ENCODE results near the gene VRTN.
A peak's percentile ranks its signal among the peaks of the same experiment; 100 is the strongest.
"Not testable (repeated sequence)": the region's sequence is repeated elsewhere in the genome, so short reads cannot be mapped to it uniquely, and the experiment has no call there.

VRTN gene, protein sequence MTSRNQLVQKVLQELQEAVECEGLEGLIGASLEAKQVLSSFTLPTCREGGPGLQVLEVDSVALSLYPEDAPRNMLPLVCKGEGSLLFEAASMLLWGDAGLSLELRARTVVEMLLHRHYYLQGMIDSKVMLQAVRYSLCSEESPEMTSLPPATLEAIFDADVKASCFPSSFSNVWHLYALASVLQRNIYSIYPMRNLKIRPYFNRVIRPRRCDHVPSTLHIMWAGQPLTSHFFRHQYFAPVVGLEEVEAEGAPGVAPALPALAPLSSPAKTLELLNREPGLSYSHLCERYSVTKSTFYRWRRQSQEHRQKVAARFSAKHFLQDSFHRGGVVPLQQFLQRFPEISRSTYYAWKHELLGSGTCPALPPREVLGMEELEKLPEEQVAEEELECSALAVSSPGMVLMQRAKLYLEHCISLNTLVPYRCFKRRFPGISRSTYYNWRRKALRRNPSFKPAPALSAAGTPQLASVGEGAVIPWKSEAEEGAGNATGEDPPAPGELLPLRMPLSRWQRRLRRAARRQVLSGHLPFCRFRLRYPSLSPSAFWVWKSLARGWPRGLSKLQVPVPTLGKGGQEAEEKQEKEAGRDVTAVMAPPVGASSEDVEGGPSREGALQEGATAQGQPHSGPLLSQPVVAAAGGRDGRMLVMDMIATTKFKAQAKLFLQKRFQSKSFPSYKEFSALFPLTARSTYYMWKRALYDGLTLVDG

DNA sequence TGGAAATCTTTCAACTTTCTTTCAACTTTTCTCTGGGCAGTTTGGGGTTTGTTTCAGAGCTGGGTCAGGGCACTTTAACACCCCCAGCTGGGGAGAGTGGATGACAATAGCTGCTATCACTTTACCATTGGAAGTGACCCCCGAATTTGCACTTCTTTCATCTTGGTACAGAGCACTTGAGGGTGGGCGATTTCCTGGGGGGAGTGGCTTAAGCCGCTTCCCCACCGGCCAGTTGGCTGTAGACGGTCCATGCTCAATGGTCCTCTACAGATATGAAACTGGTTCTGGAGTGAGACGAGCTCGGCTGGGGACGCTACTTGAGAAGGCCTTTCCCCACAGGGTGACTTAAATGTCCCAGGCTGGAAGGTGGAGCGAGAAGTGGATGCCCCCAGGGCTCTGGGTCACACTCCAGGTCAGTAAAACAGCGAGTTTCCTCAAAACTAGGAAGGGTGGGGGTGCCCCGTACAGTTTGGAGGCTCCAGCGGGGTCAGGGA, at the start of gene VRTN:
TSS of gene VRTN (plus strand) at position 231 of the 494 bp plus-strand sequence. CDS start 8,313 bp downstream, outside the sequence.
- DNase-seq (ENCODE audit: low read depth in 3 of 3), result no peak

DNA sequence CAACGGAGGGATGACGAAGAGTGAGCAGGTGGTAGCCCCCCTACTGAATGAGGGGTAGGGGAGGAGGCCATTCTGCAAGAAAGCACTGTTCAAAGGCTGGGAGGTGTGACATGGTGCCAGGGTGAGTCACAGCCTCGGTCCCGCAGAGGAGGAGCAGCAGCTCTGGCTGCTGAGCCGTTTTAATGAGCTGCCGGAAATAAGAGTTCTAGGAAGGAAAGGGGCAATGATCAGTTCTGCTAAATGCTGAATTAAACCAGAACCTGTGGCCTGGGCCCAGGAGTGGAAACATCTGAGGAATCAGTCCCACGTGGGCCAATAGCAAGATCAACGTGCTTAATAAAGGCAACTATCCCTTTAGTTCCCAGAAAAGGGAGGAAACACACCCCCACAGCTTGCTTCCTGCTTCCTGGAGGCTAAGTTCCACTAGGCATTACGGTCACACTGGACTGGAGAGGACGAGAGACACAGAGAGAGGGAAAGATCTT, 49.2 kb upstream of the VRTN start:
- peak in 1 of 3 experiments; percentile 8 for DNase-seq (ENCODE audit: low read depth in 3 of 3)

DNA sequence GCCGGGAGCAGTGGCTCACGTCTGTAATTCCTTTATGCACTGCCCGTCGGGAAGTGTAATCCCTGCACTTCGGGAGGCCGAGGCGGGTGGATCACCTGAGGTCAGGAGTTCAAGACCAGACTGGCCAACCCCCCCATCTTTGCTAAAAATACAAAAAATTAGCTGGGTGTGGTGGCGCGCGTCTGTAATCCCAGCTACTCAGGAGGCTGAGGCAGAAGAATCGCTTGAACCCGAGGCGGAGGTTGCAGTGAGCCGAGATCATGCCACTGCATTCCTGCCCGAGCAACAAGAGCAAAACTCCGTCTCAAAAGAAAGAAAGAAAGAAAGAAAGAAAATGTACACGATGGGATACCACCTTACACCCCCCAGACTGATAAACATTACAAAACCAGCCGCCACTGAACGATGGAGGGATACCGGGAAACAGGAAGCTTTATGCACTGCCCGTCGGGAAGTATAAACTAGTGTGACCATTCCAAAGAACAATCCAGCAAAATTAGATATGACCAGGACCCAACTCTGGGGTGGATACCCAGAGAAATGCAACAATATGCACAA, 46.6 kb upstream of the VRTN start:
- DNase-seq (ENCODE audit: low read depth in 3 of 3), result no peak

DNA sequence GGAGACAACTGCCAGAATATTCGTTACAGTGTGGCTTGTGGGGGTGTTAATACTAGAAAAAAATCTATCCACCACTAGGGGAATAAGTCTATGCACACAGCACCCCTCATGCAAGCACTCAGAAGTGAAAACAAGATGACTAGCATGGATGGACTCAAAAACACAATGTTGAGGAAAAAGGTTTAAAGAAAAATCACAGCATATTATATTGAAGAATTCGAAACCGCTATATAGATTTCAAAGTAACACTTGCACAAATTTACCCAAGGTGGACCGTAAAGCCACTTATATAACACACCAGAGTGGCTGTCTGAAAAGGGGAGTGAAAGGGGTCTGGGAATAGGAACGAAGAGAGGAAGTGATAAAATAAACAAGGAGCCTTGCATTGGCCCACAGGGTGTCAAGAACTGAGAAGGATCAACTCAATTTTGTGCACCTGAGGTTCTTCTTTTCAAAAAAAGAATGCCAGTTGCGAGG, 46.1 kb upstream of the VRTN start:
- DNase-seq (ENCODE audit: low read depth in 3 of 3), result peak in 1 of 3 experiments; percentile 4

DNA sequence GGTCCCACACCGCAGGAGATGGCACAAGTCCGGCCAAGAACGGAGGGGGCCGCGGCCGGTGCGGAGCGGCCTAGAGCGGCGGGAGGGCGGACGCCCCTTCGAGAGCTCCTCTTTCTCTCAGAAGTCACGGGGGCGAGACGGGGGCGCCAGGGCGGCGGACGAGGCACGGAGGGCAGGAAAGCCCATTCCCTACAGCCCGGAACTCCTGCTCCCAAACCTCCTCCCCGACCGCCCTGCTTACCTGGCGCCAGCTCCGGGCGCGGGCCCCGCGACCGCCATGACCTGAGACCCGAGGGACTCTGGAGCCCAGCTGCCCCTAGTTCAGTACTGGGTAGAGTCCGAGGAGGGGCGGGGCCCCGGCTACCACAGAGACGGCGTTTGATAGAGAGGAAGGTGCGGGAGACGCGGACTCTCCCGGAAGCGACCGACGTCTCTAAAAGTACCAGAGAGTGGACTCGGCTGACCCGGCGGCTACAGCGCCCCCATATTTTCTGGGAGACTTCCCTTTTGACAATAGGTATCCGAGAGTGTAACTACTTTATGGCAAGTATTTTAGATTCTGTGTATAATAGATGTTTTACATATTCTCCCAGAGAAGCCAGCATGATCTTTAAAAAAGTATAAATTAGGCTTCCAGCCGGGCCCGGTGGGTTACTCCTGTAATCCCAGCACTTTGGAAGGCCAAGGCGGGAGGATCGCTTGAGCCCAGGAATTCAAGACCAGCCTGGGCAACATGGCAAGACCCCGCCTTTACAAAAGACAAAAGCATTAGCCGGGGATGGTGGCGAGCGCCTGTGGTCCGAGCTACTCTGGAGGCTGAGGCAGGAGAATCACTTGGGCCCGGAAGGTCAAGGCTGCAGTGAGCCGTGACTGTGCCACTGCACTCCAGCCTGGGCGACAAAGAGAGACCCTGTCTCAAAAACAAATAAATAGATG, 45.4 kb upstream of the VRTN start, which contains the start of gene ABCD4:
TSS of gene ABCD4 (minus strand) at position 301 of the 936 bp plus-strand sequence. CDS start at position 279, 22 bp downstream.
- peak; percentile 70 to 87 (median 79) for DNase-seq (ENCODE audit: low read depth in 3 of 3)

DNA sequence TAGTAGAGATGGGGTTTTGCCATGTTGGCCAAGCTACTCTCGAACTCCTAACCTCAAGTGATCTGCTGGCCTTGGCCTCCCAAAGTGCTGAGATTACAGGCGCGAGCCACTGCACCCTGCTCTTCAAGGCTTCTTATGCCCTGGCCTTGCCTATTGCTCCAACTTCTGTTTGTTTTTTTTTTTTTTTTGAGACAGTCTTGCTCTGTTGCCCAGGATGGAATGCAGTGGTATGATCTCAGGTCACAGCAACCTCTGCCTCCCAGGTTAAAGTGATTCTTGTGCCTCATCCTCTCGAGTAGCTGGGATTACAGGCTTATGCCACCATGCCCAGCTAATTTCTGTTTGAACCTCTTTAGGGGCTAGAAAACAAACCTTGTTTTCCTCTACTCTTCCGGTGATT, 39.6 kb upstream of the VRTN start:
- DNase-seq (ENCODE audit: low read depth in 3 of 3), result no peak

DNA sequence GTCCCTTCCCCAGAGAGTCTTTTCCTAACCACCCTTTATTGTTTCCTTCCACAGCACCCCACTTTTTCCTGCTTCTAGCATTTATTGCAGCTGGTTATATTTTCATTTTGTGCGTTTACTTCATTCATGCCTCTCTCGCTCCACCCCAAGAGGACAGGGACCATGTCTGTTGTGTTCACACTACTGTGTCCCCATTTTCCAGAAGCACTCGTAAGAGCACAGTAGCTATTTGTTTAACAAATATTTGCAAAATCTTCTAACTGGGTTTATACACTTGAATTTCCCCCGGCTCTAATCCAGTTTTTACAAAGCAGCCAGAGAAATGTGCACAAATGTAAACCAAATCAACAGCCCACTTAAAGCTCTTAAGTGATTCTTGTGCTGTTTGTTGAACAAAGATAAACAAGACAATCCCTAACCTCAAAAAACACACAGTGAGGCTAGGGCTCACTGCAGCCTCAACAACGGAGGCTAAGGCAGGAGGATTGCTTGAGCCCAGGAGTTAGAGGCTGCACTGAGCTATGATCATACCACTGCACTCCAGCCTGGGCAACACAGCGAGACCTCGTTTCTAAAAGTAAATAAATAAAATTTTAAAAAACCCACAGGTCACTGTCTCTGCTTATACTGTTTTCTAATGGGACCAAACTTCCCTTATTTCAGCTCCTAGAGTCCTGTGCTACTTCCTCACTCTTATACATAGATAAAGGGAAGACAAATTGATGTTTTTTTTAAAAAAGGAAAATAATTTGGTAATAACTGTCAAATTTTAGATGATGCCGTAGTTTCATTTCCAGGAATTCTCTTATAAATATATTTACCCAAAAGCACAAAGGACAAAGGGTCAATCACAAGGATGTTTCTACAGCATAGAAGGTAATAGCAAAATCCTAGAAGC, 38.9 kb upstream of the VRTN start:
- DNase-seq (ENCODE audit: low read depth in 3 of 3), result no peak

DNA sequence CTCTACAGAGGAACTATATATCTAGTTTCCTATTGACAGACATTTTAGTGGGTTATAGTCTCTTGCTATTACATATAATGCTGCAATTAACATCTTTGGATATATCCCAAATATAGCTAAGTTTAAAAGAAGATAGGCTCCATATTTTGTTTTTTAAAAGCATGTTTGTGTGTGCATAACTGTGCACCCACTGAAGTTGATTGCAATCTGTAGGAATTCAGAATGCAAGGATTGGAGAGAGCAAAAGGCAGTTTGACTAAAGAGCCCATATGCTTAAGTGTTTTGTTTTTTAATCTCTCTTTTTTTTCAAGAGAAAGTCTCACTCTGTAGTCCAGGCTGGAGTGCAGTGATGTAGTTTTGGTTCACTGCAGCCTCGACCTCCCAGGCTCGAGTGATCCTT, 36.1 kb upstream of the VRTN start:
- DNase-seq (ENCODE audit: low read depth in 3 of 3), result no peak

DNA sequence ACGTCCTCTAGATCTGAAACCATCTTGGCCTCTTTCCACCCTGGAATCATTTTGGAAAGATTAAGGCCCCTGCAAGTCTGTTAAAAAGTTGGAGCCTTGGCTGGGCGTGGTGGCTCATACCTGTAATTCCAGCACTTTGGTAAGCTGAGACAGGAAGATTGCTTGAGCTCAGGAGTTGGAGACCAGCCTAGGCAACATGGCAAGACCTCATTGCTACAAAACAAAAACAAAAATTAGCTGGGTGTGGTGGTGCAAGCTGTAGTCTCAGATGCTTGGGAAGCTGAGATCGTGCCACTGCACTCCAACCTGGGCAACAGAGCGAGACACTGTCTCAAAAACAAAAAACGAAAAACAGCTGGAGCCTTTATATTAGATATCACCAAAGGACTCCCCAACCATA, 34.7 kb upstream of the VRTN start:
- DNase-seq (ENCODE audit: low read depth in 3 of 3), result no peak

DNA sequence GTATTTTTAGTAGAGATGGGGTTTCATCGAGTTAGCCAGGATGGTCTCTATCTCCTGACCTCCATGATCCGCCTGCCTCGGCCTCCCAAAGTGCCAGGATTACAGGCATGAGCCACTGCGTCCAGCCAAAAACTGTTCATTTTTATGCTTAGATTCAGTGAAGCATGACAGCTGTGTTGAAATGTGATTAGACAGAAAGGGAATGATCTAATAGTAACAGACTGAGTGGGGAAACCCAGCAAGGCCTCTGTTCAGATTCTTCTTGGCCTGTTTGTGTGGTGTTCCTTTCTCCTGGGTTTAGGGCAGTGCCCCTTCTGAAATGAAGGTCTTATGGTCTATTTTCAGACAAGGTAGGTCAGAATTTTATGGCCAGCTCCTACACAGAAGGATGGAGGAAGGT, 33.7 kb upstream of the VRTN start:
- no peak for DNase-seq (ENCODE audit: low read depth in 3 of 3)

DNA sequence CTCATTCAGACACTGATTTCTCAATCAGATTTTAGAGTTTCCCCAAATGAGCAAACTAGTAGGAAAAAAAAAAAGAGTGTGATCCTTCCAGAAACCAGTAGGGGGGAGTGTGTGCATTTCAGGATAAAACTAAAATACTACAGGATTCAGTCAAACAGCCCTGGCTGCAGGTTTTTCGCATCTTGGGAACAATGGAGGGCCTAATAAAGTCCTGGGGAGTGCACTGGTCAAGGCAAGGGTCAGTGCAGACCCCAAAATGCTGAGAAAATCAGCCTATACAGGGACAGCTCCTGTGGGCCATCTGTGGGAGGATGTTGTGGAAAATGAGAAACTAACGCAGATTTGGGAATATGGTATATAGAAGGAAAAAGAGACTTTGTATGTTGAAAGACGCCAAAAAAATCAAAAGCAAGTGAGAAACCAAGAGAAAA, 23.3 kb upstream of the VRTN start:
- no peak for DNase-seq (ENCODE audit: low read depth in 3 of 3)

DNA sequence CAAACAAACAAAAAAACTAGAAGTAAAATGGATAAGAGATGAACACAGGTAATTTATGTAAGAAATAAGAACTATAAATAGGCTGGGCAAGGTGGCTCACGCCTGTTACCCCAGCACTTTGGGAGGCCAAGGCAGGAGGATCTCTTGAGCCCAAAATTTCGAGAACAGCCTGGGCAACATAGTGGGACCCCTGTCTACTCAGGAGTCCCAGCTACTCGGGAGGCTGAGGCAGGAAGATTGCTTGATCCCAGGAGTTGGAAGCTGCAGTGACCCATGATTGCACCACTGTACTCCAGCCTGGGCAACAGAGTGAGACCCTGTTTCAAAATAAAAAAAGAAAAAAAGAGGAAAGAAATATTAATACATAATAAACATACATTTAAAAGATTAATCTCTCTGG, 22.8 kb upstream of the VRTN start:
- DNase-seq (ENCODE audit: low read depth in 3 of 3), result no peak

DNA sequence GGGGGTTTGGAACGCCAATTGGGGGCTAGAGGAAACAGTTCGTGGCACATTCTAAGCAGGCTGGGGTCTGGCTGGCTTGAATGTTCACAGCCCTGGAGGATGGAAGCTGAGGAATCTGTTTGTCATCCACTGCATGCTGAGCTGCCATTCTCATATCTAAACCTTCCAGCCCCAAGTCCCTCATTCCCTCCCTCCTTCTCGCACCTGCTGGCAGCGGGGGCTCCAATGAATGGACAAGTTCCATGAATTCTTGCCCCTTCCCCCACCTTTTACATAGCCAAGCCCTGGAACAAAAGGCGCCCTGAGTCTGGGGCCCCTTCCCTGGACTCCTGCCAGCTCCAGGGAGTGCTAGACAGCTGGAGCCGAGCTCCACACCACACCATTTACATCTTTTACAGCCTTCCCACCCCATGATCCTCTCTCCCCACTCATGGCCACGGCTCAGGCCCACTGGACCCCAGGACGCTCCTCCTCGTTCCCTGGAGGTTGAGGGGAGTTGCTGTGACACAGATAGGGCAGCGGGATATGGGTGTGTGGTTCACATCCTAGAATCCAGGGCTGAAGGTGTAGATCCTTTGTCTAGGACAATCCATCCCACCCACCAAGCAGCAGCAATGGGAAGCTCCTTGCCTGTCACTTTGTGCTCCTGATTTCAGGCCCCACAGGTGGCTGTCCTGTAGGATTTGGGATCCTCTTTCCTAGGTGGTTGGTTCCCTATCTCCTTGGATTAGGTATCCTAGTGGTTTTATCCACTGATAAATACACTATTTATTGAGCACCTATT, 21.7 kb upstream of the VRTN start:
- DNase-seq (ENCODE audit: low read depth in 3 of 3), result no peak

DNA sequence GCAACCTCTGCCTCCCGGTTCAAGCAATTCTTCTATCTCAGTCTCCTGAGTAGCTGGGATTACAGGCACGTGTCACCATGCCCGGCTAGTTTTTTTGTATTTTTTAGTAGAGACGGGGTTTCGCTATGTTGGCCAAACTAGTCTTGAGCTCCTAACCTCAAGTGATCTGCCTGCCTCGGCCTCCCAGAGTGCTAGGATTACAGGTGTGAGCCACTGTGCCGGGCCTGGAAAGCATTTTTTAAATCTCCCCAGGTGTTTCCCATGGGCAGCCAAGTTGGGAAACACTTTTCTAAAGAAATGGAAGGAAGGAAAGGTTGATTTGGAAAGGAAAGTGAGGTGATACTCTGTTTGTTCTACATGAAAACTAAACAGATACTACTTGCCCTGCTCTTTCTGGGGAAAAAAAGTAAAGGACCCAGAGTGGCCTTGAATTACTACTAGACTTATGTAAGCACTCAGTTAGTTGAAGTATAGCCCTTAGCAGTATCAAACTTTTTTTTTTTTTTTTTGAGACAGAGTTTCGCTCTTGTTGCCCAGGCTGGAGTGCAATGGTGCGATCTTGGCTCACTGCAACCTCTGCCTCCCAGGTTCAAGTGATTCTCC, 18.2 kb upstream of the VRTN start:
- DNase-seq (ENCODE audit: low read depth in 3 of 3), result not testable (repeated sequence)

DNA sequence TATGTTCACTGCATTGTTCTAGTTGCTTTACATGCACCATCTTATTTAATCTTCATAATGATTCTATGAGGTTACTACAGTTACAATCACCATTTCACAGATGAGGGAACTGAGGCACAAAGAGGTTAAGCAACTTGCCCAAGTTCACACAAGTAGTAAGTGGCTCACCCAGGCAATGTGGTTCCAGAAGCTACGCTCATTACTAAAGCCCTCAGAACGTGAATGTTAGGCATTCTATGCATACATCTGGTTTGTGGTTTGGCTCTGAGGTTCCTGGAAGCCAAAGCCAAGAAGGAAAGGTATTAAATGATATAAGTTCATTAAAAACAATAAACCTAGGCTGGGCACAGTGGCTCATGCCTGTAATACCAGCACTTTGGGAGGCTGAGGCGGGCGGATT, 14.4 kb upstream of the VRTN start:
- DNase-seq (ENCODE audit: low read depth in 3 of 3), result no peak

DNA sequence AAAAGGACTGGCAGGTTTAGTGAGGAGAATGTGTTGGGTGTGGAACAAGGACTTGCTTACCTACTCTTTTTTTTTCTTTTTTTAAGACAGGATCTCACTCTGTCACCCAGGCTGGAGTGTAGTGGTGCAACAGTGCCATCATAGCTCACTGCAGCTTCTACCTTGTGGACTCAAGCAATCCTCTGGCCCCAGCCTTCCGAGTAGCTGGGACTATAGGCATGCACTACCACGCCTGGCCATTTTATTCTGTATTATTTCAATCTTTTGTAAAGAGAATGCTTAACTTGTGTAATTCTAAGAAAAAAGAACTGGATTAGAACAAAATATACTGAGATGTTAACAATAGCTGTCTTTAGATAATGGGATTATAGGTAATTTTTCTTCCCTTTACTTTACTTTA, 1.9 kb upstream of the VRTN start:
- no peak for DNase-seq (ENCODE audit: low read depth in 3 of 3)

DNA sequence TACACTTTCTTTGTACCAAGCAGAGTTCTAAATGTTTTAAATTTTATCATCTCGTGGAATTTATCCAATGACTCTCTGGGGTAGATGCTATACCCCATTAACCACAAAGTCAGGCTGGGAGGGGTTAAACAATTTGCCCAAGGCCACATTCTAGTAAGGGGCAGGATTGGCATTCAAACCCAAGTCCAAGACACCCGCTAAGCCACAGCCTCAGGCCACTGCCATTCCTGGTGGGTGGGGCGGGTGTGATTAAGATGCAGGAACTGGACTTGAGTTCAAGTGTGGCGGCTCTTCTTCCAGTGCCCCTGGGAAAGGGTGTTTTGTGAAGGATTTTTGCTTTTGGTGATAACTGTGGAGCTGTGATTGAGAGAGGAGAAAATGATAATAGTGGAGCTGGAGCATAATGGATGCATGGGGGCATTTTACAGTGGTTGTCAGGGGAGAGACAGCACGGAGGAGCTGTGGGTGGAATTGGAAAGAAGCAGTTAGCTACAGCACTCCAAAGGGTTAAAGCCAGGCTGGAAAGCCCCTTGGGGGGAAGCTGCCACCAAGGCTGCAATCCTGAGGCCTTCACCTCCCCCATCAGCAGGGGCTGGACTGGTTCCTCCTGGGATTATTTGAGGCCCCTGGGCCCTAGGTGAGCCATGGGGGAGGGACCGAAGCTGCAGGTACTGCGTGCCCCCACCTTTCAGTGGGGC, 1.0 kb upstream of the VRTN start:
- no peak for DNase-seq (ENCODE audit: low read depth in 3 of 3)

DNA sequence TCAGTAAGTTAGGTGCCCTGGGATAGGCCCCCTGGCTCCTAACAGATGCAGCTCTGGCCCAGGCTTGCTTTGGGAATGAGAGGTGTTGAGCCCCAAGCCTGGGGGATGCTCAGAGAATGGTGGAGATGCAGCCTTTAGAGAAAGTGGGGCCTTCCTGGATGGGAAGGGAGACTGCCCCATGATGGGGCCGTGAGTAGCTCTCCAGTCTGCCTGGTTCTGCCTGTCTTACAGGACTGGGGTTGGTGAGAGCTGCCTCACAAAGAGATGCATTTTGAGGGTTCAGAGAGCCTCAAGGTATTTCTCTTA, 523 bp upstream of the VRTN start:
- DNase-seq (ENCODE audit: low read depth in 3 of 3), result no peak
